ENCODE results near the gene VWF. TPM values are rescaled to one million over a fixed set of nuclear protein-coding genes. Genes with fewer than 3 reads are reported as not detected.

VWF gene
- total and polyA plus RNA-seq, 11 donors, result 125 to 503 (median 238) TPM

GRCh38 chr12:6057700-6058099 lies 66.8 kb downstream of the VWF start:
- peaks cover 0 to 12% (median 5%) of the 10 kb centered on the region in 9 donors for H3K27me3 ChIP-seq
- H3K27ac ChIP-seq, result peak overlapping the region in 1 of 12 donors; percentile 18
- WGBS, 4 donors, result 62 to 72% (median 65%) methylated on average over 30 of the region's 30 CpGs
- no peak for DNase-seq
- TF ChIP-seq CTCF (IDR thresholded peaks at IDR 0.05) (no peak), POLR2A (IDR thresholded peaks at IDR 0.05) (no peak)
- H3K36me3 ChIP-seq, result peaks cover 0 to 85% (median 17%) of the 10 kb centered on the region in 9 donors
- no peak for ATAC-seq
- H3K9me3 ChIP-seq, result no peaks in the 10 kb centered on the region
- peaks cover 0 to 24% (median 9%) of the 10 kb centered on the region in 12 donors for H3K4me1 ChIP-seq
- no peak overlapping the region for H3K4me3 ChIP-seq
- intact Hi-C loops (cut with DNase I), result no loop called here

- peaks cover 0 to 12% (median 5%) of the 10 kb centered on the region in 9 donors for H3K27me3 ChIP-seq
- H3K4me1 ChIP-seq, result peaks cover 0 to 24% (median 8%) of the 10 kb centered on the region in 12 donors
- peaks cover 0 to 81% (median 18%) of the 10 kb centered on the region in 9 donors for H3K36me3 ChIP-seq
- no peaks in the 10 kb centered on the region for H3K9me3 ChIP-seq
- H3K4me3 ChIP-seq, result peak overlapping the region in 4 of 12 donors; percentile 4 to 26 (median 17)
- H3K27ac ChIP-seq, result peak overlapping the region in 1 of 12 donors; percentile 4
- DNase-seq (no peak), ATAC-seq (peak in 2 of 4 donors; percentile 3 to 20)
- intact Hi-C loops (cut with DNase I), result no loop called here
- TF ChIP-seq POLR2A (IDR thresholded peaks at IDR 0.05) (no peak), CTCF (IDR thresholded peaks at IDR 0.05) (peak in 7 of 12 donors; percentile 16 to 42 (median 27))
- WGBS, 4 donors, result 47 to 55% (median 51%) methylated on average over 25 to 58 of the region's 58 CpGs
Measured at GRCh38 chr12:6056406-6057240, 67.8 kb downstream of the VWF start.

- no peak overlapping the region for H3K4me3 ChIP-seq
- peaks cover 0 to 25% (median 6%) of the 10 kb centered on the region in 12 donors for H3K4me1 ChIP-seq
- H3K27ac ChIP-seq, result no peak overlapping the region
- DNase-seq, result peak in 1 of 5 donors; percentile 10
- peak in 1 of 4 donors; percentile 19 for ATAC-seq
- intact Hi-C loops (cut with DNase I), result no loop called here
- H3K9me3 ChIP-seq, result no peaks in the 10 kb centered on the region
- peaks cover 0 to 12% (median 5%) of the 10 kb centered on the region in 9 donors for H3K27me3 ChIP-seq
- H3K36me3 ChIP-seq, result peaks cover 0 to 76% (median 30%) of the 10 kb centered on the region in 9 donors
- 47 to 63% (median 51%) methylated on average over 4 of the region's 4 CpGs for WGBS, 4 donors
- TF ChIP-seq POLR2A (IDR thresholded peaks at IDR 0.05) (no peak), CTCF (IDR thresholded peaks at IDR 0.05) (no peak)
Measured at GRCh38 chr12:6053541-6053940, 70.9 kb downstream of the VWF start.

- Histone ChIP-seq H3K4me3 (no peak overlapping the region), H3K27ac (no peak overlapping the region), H3K36me3 (peaks cover 0 to 74% (median 30%) of the 10 kb centered on the region in 9 donors), H3K9me3 (no peaks in the 10 kb centered on the region), H3K4me1 (peaks cover 0 to 25% (median 6%) of the 10 kb centered on the region in 12 donors), H3K27me3 (peaks cover 0 to 12% (median 5%) of the 10 kb centered on the region in 9 donors)
- ATAC-seq (no peak), DNase-seq (no peak)
- TF ChIP-seq POLR2A (IDR thresholded peaks at IDR 0.05) (no peak), CTCF (IDR thresholded peaks at IDR 0.05) (no peak)
- intact Hi-C loops (cut with DNase I), result no loop called here
- WGBS, 4 donors, result 91 to 98% (median 95%) methylated on average over 4 of the region's 4 CpGs
Measured at GRCh38 chr12:6052940-6053329, 71.5 kb downstream of the VWF start.

Measured in heart left ventricle (tissue), 16 donors.